ENCODE measurements around the gene MAGI2.

The MAGI2 gene

DNA sequence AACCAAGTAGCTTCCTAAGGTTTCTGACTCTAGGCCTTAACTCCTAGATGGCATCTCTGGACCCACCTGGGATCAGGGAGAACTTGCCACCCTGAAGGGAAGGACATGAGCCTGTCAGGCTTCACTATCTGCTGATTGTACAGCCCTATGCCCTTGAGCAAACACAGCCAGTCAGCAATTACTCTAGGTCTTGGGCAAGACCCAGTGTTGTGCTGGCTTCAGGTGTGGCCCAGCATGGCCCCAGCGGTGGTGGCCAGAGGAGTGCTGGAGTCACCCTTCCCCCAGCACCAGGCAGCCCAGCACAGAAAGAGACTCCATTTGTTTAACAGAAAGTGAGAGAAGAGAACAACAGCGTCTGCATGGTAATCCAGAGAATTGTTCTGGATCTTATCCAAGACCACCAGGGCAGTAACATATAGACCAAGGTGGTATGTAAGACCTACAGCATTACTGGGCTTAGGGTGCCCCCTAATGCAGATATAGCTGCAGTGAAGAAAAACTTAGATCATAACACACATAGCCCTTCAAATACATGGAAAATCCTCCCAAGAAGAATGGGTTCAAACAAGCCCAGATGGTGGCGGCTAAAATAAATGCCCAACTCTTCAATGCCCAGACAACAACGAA, 207.7 kb downstream of the MAGI2 start:
- peaks cover 20% of the 10 kb centered on the region for H3K9me3 Mint-ChIP-seq
- H3K27ac Mint-ChIP-seq (ENCODE audit: low read depth): no peak overlapping the region
- no peaks in the 10 kb centered on the region for H3K36me3 Mint-ChIP-seq (ENCODE audit: insufficient read depth)
- no peak for DNase-seq (ENCODE audit: low spot score in 2 of 2)
- no peak overlapping the region for H3K4me3 Mint-ChIP-seq
- H3K4me1 Mint-ChIP-seq: no peaks in the 10 kb centered on the region
- no peak for ATAC-seq (replicated peaks; ENCODE audit: extremely low read depth, poor library complexity, severe bottlenecking)
- no peaks in the 10 kb centered on the region for H3K27me3 Mint-ChIP-seq

DNA sequence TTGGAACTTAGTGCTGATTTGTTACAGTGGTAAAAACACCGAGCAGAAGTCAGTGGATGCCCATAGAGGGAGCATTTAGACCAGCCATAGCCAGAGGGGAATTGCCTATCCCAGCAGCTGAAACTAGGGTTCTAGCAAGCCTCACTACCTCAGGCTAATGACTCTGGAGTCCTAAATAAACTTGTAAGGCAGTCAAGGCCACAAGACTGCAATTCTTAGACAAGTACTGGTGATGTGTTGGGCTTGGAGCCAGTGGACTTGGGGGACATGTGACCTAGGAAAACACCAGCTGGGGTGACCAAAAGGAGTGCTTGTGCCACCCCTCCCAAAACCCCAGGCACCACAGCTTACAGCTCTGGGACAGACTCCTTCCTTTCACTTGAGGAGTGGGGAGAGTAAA, 209.0 kb downstream of the MAGI2 start:
- H3K4me1 Mint-ChIP-seq: no peaks in the 10 kb centered on the region
- DNase-seq (ENCODE audit: low spot score in 2 of 2): no peak
- no peak overlapping the region for H3K27ac Mint-ChIP-seq (ENCODE audit: low read depth)
- no peaks in the 10 kb centered on the region for H3K36me3 Mint-ChIP-seq (ENCODE audit: insufficient read depth)
- H3K9me3 Mint-ChIP-seq: peaks cover 21% of the 10 kb centered on the region
- ATAC-seq (replicated peaks; ENCODE audit: extremely low read depth, poor library complexity, severe bottlenecking): no peak
- H3K4me3 Mint-ChIP-seq: no peak overlapping the region
- H3K27me3 Mint-ChIP-seq: no peaks in the 10 kb centered on the region

DNA sequence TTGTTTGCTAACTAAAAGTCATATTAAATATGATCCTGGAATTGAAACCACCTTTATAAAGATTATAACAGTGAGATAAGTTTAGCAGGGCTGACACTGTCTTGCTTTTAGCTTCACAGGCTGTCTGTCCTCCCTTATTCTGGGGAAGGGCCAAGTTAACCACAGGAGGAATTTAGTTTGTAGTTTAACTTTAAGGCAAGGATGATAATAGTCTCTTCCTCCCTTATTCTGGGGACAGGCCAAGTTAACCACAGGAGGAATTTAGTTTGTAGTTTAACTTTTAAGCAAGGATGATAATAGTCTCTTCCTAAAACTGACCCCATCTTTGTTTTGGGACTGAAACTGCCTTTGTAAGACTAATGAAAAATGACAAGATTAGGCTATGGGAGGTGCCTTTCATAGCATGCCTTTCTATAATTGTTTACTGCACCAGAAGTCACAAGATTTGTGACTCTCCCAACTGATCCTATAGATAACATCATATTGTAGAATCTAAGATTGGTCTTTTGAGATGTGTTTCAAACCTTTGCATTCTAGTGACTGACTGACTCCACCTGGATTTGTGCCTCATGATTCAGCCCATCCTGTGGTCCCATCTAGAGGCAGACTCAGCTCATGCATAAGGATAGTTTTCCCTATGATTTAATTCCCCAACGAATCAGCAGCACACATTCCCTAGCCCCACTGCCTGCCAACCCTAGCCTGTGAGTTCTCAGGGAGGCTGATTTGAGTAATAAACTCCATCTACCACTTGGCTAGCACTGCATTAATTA, 212.0 kb downstream of the MAGI2 start:
- ATAC-seq (replicated peaks; ENCODE audit: extremely low read depth, poor library complexity, severe bottlenecking): no peak
- H3K27me3 Mint-ChIP-seq: no peaks in the 10 kb centered on the region
- DNase-seq (ENCODE audit: low spot score in 2 of 2): no peak
- no peak overlapping the region for H3K4me3 Mint-ChIP-seq
- H3K9me3 Mint-ChIP-seq: peaks cover 22% of the 10 kb centered on the region
- no peaks in the 10 kb centered on the region for H3K4me1 Mint-ChIP-seq
- H3K36me3 Mint-ChIP-seq (ENCODE audit: insufficient read depth): no peaks in the 10 kb centered on the region
- H3K27ac Mint-ChIP-seq (ENCODE audit: low read depth): no peak overlapping the region

DNA sequence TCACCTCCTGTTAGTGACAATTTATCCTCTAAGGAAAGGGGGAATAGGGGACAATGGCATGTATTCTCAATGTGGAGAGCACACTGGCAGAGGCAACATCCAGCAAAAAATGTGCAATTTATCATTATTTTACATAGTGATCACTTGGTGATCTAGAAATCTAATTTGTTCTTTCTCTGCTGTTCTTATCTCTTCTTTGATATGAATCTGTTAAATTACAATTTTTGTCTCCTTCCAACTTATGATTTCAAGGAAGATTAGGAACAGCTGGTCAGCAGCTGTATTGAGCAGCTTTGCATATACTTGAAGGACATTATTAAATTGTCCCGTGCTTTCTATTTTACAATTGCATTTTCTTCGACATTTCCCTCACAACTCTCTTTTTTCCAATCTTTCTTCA, 213.1 kb downstream of the MAGI2 start:
- H3K36me3 Mint-ChIP-seq (ENCODE audit: insufficient read depth): no peaks in the 10 kb centered on the region

DNA sequence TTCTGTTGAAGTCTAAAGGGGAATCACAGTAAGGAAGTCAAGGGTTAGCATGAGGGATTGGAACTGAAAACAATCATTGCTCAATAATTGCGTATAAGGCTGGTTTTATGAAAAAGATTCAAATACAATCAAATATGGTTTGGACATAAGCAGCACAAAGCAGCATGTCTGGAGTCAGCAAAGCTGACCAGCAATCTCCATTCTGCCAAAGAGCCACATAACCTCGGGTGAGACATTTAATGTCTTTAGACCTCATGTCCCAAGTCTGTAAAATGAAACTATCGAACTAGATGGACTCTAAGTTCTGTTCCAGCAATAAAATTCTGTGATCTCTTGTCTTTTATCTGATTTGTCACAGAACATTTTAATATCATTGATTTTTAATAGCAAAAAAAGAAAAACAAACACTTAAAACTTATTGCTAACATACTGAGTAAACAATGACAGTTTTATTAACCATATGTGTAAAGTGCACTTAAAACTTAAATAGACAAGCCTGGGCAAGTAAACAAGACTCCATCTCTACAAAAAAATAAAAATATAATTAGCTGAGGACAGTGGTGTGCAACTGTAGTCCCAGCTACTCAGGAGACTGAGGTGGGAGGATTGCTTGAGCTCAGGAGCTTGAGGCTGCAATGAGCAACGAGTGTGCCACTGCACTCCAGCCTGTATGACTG, 217.0 kb downstream of the MAGI2 start:
- DNase-seq (ENCODE audit: low spot score in 2 of 2) (no peak), ATAC-seq (replicated peaks; ENCODE audit: extremely low read depth, poor library complexity, severe bottlenecking) (no peak)
- H3K4me1 Mint-ChIP-seq: no peaks in the 10 kb centered on the region
- no peaks in the 10 kb centered on the region for H3K36me3 Mint-ChIP-seq (ENCODE audit: insufficient read depth)
- H3K27me3 Mint-ChIP-seq: no peaks in the 10 kb centered on the region
- peaks cover 11% of the 10 kb centered on the region for H3K9me3 Mint-ChIP-seq
- no peak overlapping the region for H3K27ac Mint-ChIP-seq (ENCODE audit: low read depth)
- no peak overlapping the region for H3K4me3 Mint-ChIP-seq

More for the DNA sequence above, 213.1 kb downstream of the MAGI2 start:
- Mint-ChIP-seq H3K27ac (ENCODE audit: low read depth) (no peak overlapping the region), H3K4me3 (no peak overlapping the region), H3K4me1 (no peaks in the 10 kb centered on the region), H3K27me3 (no peaks in the 10 kb centered on the region), H3K9me3 (peaks cover 17% of the 10 kb centered on the region)
- no peak for DNase-seq (ENCODE audit: low spot score in 2 of 2)
- ATAC-seq (replicated peaks; ENCODE audit: extremely low read depth, poor library complexity, severe bottlenecking): no peak

DNA sequence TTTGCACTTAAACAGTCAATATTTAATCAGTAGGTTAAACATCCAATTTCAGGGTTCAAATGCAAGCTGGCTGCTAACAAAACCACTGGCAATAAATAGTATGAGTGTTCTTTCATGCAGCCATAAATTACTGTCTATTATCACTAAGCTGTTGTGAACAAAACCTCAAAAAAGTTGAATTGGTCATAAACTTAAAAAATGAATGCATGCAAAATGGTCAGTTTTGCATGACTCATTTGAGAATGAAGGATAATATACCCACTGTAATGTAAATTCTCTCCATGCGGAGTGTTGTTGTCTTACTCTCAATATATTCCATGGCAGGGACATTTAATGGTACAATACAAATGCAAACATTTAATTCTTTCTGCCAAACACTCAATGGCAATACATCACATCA, 226.4 kb downstream of the MAGI2 start:
- Mint-ChIP-seq H3K4me1 (no peaks in the 10 kb centered on the region), H3K36me3 (ENCODE audit: insufficient read depth) (no peaks in the 10 kb centered on the region), H3K27me3 (no peaks in the 10 kb centered on the region), H3K9me3 (peaks cover 12% of the 10 kb centered on the region), H3K27ac (ENCODE audit: low read depth) (no peak overlapping the region), H3K4me3 (no peak overlapping the region)
- DNase-seq (ENCODE audit: low spot score in 2 of 2) (no peak), ATAC-seq (replicated peaks; ENCODE audit: extremely low read depth, poor library complexity, severe bottlenecking) (no peak)

DNA sequence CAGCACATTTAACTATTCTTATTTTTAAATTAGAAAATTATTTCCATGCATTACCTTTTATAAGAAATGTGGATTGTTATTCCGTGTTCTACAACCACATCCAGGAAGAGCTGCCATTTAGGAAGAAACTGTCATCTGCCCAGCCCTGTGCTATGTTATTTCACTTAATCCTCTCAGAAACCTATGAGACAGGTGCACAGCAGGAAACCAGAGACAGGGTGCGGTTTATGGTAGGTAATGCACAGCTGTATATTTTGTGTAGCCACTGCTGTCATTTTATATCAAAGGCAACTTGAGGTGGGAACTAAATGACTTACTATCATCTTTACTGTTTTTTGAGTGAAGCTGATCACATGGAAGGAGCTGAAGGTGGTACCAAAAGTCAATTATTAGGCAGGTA, 232.3 kb downstream of the MAGI2 start:
- Mint-ChIP-seq H3K36me3 (ENCODE audit: insufficient read depth) (no peaks in the 10 kb centered on the region), H3K4me1 (no peaks in the 10 kb centered on the region), H3K9me3 (peaks cover 12% of the 10 kb centered on the region), H3K4me3 (no peak overlapping the region), H3K27me3 (no peaks in the 10 kb centered on the region), H3K27ac (ENCODE audit: low read depth) (no peak overlapping the region)
- DNase-seq (ENCODE audit: low spot score in 2 of 2): no peak
- ATAC-seq (replicated peaks; ENCODE audit: extremely low read depth, poor library complexity, severe bottlenecking): no peak

DNA sequence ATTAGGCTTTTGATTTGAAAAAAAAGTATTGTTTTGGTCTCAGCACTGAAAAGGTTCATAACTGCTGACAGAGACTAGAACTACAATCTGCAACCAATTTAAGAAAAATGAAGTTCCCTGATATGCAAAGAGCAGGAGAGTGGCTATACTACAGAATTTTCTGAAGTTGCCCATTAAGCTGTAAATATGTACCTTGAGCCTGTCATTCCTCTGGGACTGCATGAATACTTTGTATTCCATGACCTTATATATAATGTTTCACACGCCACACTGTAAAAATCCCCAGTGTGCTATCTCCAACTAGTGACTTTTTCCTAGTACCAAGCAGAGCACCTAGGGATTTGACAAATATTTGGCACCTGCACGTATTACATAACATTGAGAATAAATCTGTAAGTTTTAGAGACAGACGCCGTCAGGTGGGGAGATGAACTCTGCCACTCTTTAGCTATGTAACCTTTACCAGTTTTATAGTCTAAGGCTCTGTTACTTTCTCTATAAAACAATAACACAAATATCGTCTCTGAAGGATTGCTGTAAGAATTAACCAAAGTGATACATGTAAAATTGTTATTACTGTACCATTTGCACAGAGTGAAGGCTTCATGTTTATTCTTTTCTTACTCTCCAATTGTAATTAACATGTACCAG, 235.4 kb downstream of the MAGI2 start:
- ATAC-seq (replicated peaks; ENCODE audit: extremely low read depth, poor library complexity, severe bottlenecking) (no peak), DNase-seq (ENCODE audit: low spot score in 2 of 2) (no peak)
- peaks cover 5% of the 10 kb centered on the region for H3K9me3 Mint-ChIP-seq
- H3K4me3 Mint-ChIP-seq: no peak overlapping the region
- H3K27me3 Mint-ChIP-seq: no peaks in the 10 kb centered on the region
- H3K36me3 Mint-ChIP-seq (ENCODE audit: insufficient read depth): peaks cover 2% of the 10 kb centered on the region
- H3K27ac Mint-ChIP-seq (ENCODE audit: low read depth): no peak overlapping the region
- H3K4me1 Mint-ChIP-seq: no peaks in the 10 kb centered on the region

DNA sequence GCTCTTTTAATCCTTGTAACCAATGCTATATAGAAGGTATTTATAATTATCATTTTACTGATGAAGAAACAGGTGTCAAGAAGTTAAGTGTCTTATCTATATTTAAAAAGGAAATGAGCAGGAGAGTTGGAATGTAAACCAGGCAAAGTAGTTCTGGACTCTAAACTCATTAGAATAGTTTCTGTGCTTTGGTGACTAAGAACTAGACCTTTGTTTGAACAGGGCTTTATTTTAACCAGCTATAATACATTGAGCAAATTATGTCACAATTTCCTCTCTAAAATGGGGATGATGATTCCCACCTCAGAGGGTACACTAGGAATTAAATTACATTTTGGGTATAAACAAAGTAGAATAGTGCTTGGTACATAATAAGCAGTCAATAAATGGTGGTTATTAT, 236.0 kb downstream of the MAGI2 start:
- no peak overlapping the region for H3K4me3 Mint-ChIP-seq
- H3K27me3 Mint-ChIP-seq: no peaks in the 10 kb centered on the region
- peaks cover 5% of the 10 kb centered on the region for H3K9me3 Mint-ChIP-seq
- peaks cover 2% of the 10 kb centered on the region for H3K36me3 Mint-ChIP-seq (ENCODE audit: insufficient read depth)
- H3K4me1 Mint-ChIP-seq: no peaks in the 10 kb centered on the region
- DNase-seq (ENCODE audit: low spot score in 2 of 2) (no peak), ATAC-seq (replicated peaks; ENCODE audit: extremely low read depth, poor library complexity, severe bottlenecking) (no peak)
- H3K27ac Mint-ChIP-seq (ENCODE audit: low read depth): no peak overlapping the region

DNA sequence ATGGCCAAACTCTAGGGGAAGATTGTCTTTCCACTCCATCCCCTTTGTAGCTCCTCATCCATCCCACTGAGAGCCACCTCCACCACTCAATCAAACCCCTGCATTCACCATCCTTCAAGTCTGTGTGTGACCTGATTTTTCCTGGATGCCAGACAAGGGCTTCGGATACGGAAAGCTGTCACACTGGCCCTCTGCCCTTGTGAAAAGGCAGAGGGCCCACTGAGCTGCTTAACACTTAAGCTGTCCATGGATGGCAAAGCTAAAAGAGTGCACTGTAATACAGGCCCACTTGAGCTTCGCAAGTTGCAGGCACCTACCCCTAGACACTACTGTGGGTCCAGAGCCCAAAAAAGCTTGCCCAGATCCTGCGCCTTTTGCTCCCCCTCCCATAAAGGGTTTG, 237.2 kb downstream of the MAGI2 start:
- Mint-ChIP-seq H3K4me1 (no peaks in the 10 kb centered on the region), H3K36me3 (ENCODE audit: insufficient read depth) (peaks cover 2% of the 10 kb centered on the region), H3K27me3 (no peaks in the 10 kb centered on the region), H3K9me3 (peaks cover 5% of the 10 kb centered on the region), H3K27ac (ENCODE audit: low read depth) (no peak overlapping the region), H3K4me3 (no peak overlapping the region)
- DNase-seq (ENCODE audit: low spot score in 2 of 2) (no peak), ATAC-seq (replicated peaks; ENCODE audit: extremely low read depth, poor library complexity, severe bottlenecking) (no peak)

DNA sequence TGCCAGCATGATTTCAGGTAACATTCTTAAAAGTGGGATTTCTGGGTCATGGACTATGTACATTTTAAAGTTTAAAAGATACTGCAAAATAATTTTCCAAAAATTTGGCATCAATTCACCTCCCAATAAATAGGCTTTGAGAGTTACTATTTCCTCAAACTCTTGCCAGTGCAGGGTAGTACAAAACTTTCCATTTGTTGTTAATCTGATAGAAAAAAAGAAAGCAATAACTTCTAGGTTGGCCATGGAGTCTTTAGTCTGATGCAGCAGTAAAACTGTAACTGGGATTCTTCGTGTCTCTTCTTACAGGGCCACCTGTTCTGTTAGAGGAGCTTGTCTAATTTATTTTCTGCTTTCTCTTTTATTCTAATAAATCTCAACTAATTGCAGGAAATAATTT, 241.1 kb downstream of the MAGI2 start:
- ATAC-seq (replicated peaks; ENCODE audit: extremely low read depth, poor library complexity, severe bottlenecking): no peak
- H3K4me3 Mint-ChIP-seq: no peak overlapping the region
- peaks cover 7% of the 10 kb centered on the region for H3K9me3 Mint-ChIP-seq
- no peaks in the 10 kb centered on the region for H3K27me3 Mint-ChIP-seq
- DNase-seq (ENCODE audit: low spot score in 2 of 2): no peak
- peaks cover 2% of the 10 kb centered on the region for H3K36me3 Mint-ChIP-seq (ENCODE audit: insufficient read depth)
- H3K4me1 Mint-ChIP-seq: no peaks in the 10 kb centered on the region
- no peak overlapping the region for H3K27ac Mint-ChIP-seq (ENCODE audit: low read depth)

DNA sequence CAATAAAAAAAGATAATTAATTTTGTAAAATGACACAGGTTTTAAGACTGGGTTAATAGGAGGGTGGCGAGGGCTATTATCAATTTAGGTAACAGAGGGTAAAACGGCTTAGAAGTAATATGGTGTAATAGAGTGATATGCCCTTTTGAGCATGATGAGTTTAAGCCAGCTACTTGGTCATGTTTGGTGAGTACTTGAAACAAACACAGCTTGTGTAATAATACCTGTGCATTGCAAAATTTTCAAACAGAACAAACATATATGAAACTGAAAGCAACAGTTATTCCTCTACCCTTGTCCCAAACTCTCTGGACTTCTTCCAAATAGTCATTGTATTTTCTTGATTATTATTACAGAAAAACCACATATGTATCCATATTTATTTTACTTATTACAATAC, 241.7 kb downstream of the MAGI2 start:
- Mint-ChIP-seq H3K4me1 (no peaks in the 10 kb centered on the region), H3K36me3 (ENCODE audit: insufficient read depth) (peaks cover 2% of the 10 kb centered on the region), H3K27ac (ENCODE audit: low read depth) (no peak overlapping the region), H3K9me3 (peaks cover 7% of the 10 kb centered on the region), H3K27me3 (no peaks in the 10 kb centered on the region), H3K4me3 (no peak overlapping the region)
- DNase-seq (ENCODE audit: low spot score in 2 of 2) (no peak), ATAC-seq (replicated peaks; ENCODE audit: extremely low read depth, poor library complexity, severe bottlenecking) (no peak)

Data from central memory CD8-positive, alpha-beta T cell (primary cell).